ENCODE measurements around the gene DCXR. TPM values are rescaled to one million over a fixed set of nuclear protein-coding genes. Genes with fewer than 3 reads are reported as not detected.
A peak's percentile ranks its signal among the peaks of the same experiment; 100 is the strongest.

Gene DCXR
- total and polyA plus RNA-seq, 2 of the 4 experiments (the other 2 are of a cell fraction) = 36.6 to 139 TPM

- Histone ChIP-seq H2AK9ac (replicated peaks; ENCODE audit: low read depth, low read length, poor library complexity) (no peak overlapping the region), H3K56ac (ENCODE audit: extremely low read depth, insufficient read depth, low read length) (no peak overlapping the region), H3K4me3 (ENCODE audit: insufficient read depth, low read depth, low read length) (no peak overlapping the region), H3K36me3 (ENCODE audit: control insufficient read depth, insufficient read depth, low read length) (peaks cover 7% of the 10 kb centered on the region; the same call in 1 of the 2 replicates), H4K20me1 (ENCODE audit: insufficient read depth, low read length) (no peaks in the 10 kb centered on the region; the same call in 1 of the 2 replicates), H4K8ac (ENCODE audit: low read depth in 2 of 2, low read length in 2 of 2) (no peak overlapping the region), H3K4ac (ENCODE audit: low read depth, low read length) (no peak overlapping the region), H3K9ac (ENCODE audit: low read depth, low read length) (no peak overlapping the region), H3K27ac (ENCODE audit: insufficient read depth, low read length) (no peak overlapping the region), H2AFZ (replicated peaks; ENCODE audit: low read length, poor library complexity) (no peak overlapping the region), H2BK120ac (ENCODE audit: low read depth, low read length) (no peak overlapping the region), H3K79me1 (ENCODE audit: low read depth in 1 of 2, low read length in 2 of 2) (no peaks in the 10 kb centered on the region), H2BK15ac (ENCODE audit: low read depth, low read length) (no peak overlapping the region), H2BK5ac (ENCODE audit: low read depth, low read length, poor library complexity, severe bottlenecking) (no peak overlapping the region), H4K5ac (ENCODE audit: low read depth, low read length) (no peak overlapping the region), H3K27me3 (ENCODE audit: control insufficient read depth, insufficient read depth, low read length) (no peaks in the 10 kb centered on the region), H3K18ac (ENCODE audit: low read depth, low read length) (no peak overlapping the region), H4K91ac (ENCODE audit: insufficient read depth, low read depth, low read length) (no peak overlapping the region), H3K9me1 (ENCODE audit: insufficient read depth, low read length) (no peaks in the 10 kb centered on the region), H2AK5ac (ENCODE audit: low read depth, low read length) (no peak overlapping the region), H3K14ac (replicated peaks; ENCODE audit: low read depth, low read length) (no peak overlapping the region), H3K9me3 (ENCODE audit: control insufficient read depth, insufficient read depth, low read length) (no peaks in the 10 kb centered on the region), H2BK20ac (ENCODE audit: low read depth, low read length) (no peak overlapping the region), H3K23ac (ENCODE audit: low read depth, low read length) (no peak overlapping the region), H3K4me2 (ENCODE audit: low read depth, low read length) (no peak overlapping the region), H3K4me1 (ENCODE audit: control insufficient read depth, insufficient read depth, low read length) (no peaks in the 10 kb centered on the region)
- in situ Hi-C loops (cut with MboI; ENCODE audit: low sequenced_read_pairs) (no loop called here), intact Hi-C loops (cut with micrococcal nuclease) (no loop called here), dilution Hi-C loops (cut with HindIII; ENCODE audit: low sequenced_read_pairs, unreplicated experiment) (no loop called here)
- ChIA-PET CTCF (interaction anchor here (1.3 kb wide), 1 partner anchor 54 kb away, joined by 3 read pairs; no protein-coding TSS in a partner anchor), POLR2A (ENCODE audit: unreplicated experiment) (no interaction called here)
- BruUV-seq (replicated peaks) = no TSS peak
- TF ChIP-seq SMC3 (IDR thresholded peaks at IDR 0.05; ENCODE audit: low read depth, low read length) (no peak), MXI1 (IDR thresholded peaks at IDR 0.05; ENCODE audit: borderline replicate concordance, low read depth, low read length) (no peak), RFX5 (IDR thresholded peaks at IDR 0.05; ENCODE audit: low read depth, low read length) (no peak), RAD21 (IDR thresholded peaks at IDR 0.05; ENCODE audit: low read length) (no peak), CEBPB (IDR thresholded peaks at IDR 0.05; ENCODE audit: low read depth, low read length) (no peak), MAZ (IDR thresholded peaks at IDR 0.05; ENCODE audit: borderline replicate concordance, low read depth, low read length) (no peak), BHLHE40 (IDR thresholded peaks at IDR 0.05; ENCODE audit: low read depth, low read length) (no peak), RCOR1 (IDR thresholded peaks at IDR 0.05; ENCODE audit: insufficient replicate concordance, low read length) (no peak), MAFK (IDR thresholded peaks at IDR 0.05; ENCODE audit: low read depth, low read length) (no peak), POLR2A (IDR thresholded peaks at IDR 0.05; ENCODE audit: low read depth, low read length) (no peak), CTCF (conservative IDR thresholded peaks at IDR 0.05; ENCODE audit: low read depth, low read length) (no peak), CHD1 (IDR thresholded peaks at IDR 0.05; ENCODE audit: low read depth, low read length) (no peak), FOS (IDR thresholded peaks at IDR 0.05; ENCODE audit: low read depth, low read length) (no peak), NFE2L2 (IDR thresholded peaks at IDR 0.05; ENCODE audit: low read depth, low read length) (no peak)
- TF ChIP-seq, protein P1, sequence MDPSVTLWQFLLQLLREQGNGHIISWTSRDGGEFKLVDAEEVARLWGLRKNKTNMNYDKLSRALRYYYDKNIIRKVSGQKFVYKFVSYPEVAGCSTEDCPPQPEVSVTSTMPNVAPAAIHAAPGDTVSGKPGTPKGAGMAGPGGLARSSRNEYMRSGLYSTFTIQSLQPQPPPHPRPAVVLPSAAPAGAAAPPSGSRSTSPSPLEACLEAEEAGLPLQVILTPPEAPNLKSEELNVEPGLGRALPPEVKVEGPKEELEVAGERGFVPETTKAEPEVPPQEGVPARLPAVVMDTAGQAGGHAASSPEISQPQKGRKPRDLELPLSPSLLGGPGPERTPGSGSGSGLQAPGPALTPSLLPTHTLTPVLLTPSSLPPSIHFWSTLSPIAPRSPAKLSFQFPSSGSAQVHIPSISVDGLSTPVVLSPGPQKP (IDR thresholded peaks at IDR 0.05; ENCODE audit: borderline replicate concordance, low read depth, low read length) = no peak
- TF ChIP-seq, protein P2, sequence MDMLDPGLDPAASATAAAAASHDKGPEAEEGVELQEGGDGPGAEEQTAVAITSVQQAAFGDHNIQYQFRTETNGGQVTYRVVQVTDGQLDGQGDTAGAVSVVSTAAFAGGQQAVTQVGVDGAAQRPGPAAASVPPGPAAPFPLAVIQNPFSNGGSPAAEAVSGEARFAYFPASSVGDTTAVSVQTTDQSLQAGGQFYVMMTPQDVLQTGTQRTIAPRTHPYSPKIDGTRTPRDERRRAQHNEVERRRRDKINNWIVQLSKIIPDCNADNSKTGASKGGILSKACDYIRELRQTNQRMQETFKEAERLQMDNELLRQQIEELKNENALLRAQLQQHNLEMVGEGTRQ (IDR thresholded peaks at IDR 0.05; ENCODE audit: low read depth, low read length) = no peak
- WGBS, 2 experiments (ENCODE audit: extremely low coverage in 2 of 2, insufficient read length in 1 of 2) = 44% methylated on average over 7 of the region's 22 CpGs; no CpG with 5 or more reads in 1 of the 2 experiments
- peak; percentile 10 for DNase-seq
- ATAC-seq (ENCODE audit: low read depth) = no peak
Measured at GRCh38 chr17:82013341-82013740, 24.2 kb downstream of the DCXR start.

All from IMR-90 (cell line).